ENCODE data around the gene MAP4K2. TPM values are rescaled to one million over a fixed set of nuclear protein-coding genes. Genes with fewer than 3 reads are reported as not detected.
"Not testable (repeated sequence)": the region's sequence is repeated elsewhere in the genome, so short reads cannot be mapped to it uniquely, and the experiment has no call there.

MAP4K2 gene
- total RNA-seq, 4 donors from 2014 or later = 3.6 to 9.0 (median 6.1) TPM

DNA sequence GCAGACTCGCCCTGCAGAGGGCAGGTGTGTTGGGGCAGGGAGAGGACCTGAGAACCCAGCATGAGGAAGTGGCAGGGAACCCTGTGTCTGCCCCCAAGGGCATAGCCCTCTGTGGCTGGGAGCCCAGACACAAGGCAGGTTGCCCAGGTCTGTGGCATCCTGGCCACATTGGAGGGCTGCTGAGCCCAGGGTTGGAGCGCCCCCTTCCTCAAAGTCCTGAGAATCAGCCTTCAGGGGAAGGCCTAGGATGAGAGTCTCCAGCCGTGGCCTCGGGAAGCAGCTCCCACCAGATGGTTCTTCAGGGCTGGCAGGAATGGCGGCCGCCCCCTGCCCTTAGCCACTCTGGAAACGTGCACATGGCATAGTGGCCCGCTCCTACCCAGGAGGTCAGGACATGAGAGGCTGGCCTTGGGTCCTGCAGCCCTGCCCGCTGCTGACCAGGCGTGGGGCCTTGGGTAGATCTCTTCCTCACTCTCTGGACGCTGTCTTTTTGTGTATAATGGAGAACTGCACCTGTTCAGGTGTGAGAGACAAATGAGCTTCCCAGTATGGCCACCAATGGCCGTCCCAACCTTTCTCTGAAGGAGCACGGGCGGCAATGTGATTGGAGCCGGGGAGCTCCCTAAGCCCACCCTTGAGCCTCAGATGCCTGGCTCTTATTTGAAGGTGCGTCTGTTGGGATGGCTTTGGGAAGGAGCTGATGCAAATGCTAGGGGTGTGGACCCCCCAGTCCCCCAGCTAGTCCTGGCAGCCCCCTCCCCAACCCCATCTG is 46.0 kb upstream of the MAP4K2 start:
- no peak for DNase-seq
- no peak for TF ChIP-seq POLR2A (IDR thresholded peaks at IDR 0.05)
- TF ChIP-seq, protein P1, sequence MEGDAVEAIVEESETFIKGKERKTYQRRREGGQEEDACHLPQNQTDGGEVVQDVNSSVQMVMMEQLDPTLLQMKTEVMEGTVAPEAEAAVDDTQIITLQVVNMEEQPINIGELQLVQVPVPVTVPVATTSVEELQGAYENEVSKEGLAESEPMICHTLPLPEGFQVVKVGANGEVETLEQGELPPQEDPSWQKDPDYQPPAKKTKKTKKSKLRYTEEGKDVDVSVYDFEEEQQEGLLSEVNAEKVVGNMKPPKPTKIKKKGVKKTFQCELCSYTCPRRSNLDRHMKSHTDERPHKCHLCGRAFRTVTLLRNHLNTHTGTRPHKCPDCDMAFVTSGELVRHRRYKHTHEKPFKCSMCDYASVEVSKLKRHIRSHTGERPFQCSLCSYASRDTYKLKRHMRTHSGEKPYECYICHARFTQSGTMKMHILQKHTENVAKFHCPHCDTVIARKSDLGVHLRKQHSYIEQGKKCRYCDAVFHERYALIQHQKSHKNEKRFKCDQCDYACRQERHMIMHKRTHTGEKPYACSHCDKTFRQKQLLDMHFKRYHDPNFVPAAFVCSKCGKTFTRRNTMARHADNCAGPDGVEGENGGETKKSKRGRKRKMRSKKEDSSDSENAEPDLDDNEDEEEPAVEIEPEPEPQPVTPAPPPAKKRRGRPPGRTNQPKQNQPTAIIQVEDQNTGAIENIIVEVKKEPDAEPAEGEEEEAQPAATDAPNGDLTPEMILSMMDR (IDR thresholded peaks at IDR 0.05) = peak in 3 of 6 experiments; percentile 6 to 29 (median 14)

DNA sequence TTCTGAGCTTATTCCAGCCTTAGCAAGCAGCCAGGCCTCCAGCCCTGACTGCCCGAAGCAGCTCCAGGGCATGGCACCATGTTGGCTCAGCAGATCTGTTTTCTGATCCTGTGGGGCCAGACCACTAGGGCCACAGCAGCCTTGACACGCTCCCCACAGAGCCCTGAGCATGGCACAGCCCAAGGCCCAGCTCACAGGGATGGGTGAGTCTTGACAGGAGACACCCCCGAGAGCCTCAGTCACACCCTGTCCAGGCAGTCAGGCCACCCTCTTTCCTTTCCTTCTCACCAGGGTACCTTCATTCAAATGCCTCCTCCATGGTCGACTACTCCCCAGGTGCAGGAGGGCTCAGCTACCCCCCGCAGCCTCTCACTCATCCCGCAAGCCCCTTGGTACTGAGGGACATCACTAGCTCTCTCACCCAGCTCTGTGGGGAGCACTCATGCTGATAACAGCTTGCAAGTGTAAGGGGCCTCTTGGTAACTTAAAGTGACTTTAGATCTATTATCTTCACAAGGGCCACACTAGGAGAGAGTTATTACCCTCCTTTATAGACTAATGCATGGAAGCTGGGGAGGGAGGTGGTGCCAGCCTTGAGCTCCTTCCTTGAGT is 45.3 kb upstream of the MAP4K2 start:
- no peak overlapping the region for H3K4me3 ChIP-seq
- no peaks in the 10 kb centered on the region for H3K9me3 ChIP-seq
- H3K27ac ChIP-seq = peak overlapping the region; percentile 1 to 90 (median 8)
- intact Hi-C loops (cut with DNase I) = loop anchor here (5.0 kb wide), 1 partner anchor 44 kb away; no protein-coding TSS in a partner anchor
- WGBS, 2 donors = 71 to 79% methylated on average over 4 to 5 of the region's 6 CpGs
- peaks cover 29 to 91% (median 48%) of the 10 kb centered on the region in 3 donors for H3K4me1 ChIP-seq
- no peak for DNase-seq
- no peak for TF ChIP-seq POLR2A (IDR thresholded peaks at IDR 0.05)
- TF ChIP-seq, protein P1 (IDR thresholded peaks at IDR 0.05) = peak in 1 of 6 experiments; percentile 19
- no peaks in the 10 kb centered on the region for H3K27me3 ChIP-seq
- H3K36me3 ChIP-seq = peaks cover 0 to 9% (median 0%) of the 10 kb centered on the region in 3 donors

More for the DNA sequence above, 46.0 kb upstream of the MAP4K2 start:
- H3K36me3 ChIP-seq = peaks cover 3 to 16% (median 6%) of the 10 kb centered on the region in 3 donors
- peak overlapping the region; percentile 1 to 90 (median 8) for H3K27ac ChIP-seq
- intact Hi-C loops (cut with DNase I) = loop anchor here (5.0 kb wide), 1 partner anchor 43 kb away; no protein-coding TSS in a partner anchor
- H3K9me3 ChIP-seq = no peaks in the 10 kb centered on the region
- no peak overlapping the region for H3K4me3 ChIP-seq
- H3K27me3 ChIP-seq = no peaks in the 10 kb centered on the region
- H3K4me1 ChIP-seq = peaks cover 34 to 94% (median 53%) of the 10 kb centered on the region in 3 donors
- WGBS, 2 donors = 72% methylated on average over 5 of the region's 16 CpGs; no CpG with 5 or more reads in 1 of the 2 donors

DNA sequence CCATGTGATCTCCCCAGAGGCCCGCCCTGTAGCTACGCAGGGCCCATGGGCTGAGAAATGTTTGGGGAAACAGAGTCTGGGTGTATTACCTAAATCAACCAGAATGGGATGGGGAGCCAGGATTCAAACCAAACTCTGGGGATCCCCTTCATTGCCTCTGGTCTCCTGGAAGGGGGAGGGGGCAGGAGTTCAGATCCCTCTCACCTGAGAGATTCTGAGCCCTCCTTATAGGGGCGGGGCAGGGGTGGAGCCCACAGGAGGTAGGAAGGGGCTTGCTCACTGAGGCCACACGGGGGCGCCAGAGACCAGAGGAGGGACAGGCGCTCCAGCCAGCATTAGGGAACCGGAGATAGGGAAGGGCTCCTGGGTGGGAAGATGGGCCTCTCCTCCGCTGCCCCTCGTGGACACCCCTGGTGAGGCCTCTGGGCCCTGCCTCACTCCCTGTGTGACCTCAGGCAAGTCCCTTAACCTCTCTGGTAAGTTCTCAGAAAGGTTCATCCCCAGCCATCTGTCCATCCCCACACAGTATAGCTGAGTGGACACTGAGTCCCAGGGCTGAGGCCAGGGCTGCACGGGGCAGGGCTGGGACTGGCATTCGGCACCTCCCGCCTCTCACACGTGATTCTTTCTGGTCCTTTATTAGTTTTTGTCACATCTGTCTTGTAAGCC is 44.1 kb upstream of the MAP4K2 start:
- no peaks in the 10 kb centered on the region for H3K9me3 ChIP-seq
- no peaks in the 10 kb centered on the region for H3K27me3 ChIP-seq
- no peak for TF ChIP-seq POLR2A (IDR thresholded peaks at IDR 0.05)
- TF ChIP-seq, protein P1 (IDR thresholded peaks at IDR 0.05) = peak; percentile 93 to 99 (median 97)
- peaks cover 31 to 88% (median 38%) of the 10 kb centered on the region in 3 donors for H3K4me1 ChIP-seq
- H3K36me3 ChIP-seq = no peaks in the 10 kb centered on the region
- H3K27ac ChIP-seq = peak overlapping the region in 2 of 4 donors; percentile 22 to 32
- no peak overlapping the region for H3K4me3 ChIP-seq
- intact Hi-C loops (cut with DNase I) = loop anchor here (5.0 kb wide), 1 partner anchor 45 kb away; no protein-coding TSS in a partner anchor
- DNase-seq = peak; percentile 46
- 0 to 9% methylated on average over 3 to 9 of the region's 13 CpGs for WGBS, 2 donors

DNA sequence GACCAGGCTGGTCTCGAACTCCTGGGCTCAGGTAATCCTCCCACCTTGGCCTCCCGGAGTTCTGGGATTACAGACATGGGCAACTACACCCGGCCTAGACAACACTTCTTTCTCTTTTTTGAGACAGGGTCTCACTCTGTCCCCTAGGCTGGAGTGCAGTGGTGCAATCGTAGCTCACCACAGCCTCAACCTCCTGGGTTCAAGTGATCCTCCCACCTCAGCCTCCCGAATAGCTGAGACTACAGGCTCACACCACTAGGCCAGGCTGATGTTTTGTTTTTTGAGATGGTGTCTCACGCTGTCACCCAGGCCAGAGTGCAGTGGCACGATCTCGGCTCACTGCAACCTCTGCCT is 42.7 kb upstream of the MAP4K2 start:
- not testable (repeated sequence) for H3K36me3 ChIP-seq, DNase-seq, H3K27me3 ChIP-seq, H3K4me3 ChIP-seq, H3K9me3 ChIP-seq
- H3K4me1 ChIP-seq = peaks cover 31 to 84% (median 34%) of the 10 kb centered on the region in 3 donors
- H3K27ac ChIP-seq = peak overlapping the region in 3 of 4 donors; percentile 94 to 96 (median 96)
- intact Hi-C loops (cut with DNase I) = loop anchor here (5.0 kb wide), 1 partner anchor 47 kb away; no protein-coding TSS in a partner anchor
- WGBS, 2 donors = 83 to 86% methylated on average over 8 of the region's 8 CpGs

DNA sequence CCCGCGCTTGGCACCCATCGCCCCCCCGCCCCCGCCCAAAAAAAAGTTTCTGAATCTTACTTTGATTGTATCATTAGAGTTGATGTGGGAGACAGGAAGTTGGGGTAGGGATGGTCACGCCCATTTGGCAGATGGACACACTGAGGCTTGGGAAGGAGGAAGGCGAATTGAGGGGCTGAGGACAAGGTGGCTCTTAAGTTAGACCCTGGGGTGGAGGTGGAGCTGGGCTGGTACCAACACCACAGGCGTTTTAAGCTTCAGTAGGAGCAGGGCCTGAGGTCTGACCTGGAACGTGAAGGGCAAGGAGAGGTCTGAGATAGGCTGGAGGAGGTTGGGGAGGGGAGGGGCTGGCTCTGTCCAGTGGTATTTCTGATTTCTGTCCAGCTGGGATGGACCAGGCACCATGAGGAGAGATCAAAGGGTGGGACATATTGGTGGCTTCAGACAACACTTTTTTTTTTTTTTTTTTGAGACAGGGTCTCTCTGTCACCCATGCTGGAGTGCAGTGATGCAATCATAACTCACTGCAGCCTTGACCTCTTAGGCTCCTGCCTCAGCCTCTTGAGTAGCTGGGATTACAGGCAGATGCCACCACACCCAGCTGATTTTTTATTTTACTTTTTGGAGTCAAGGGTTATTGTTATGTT is 42.2 kb upstream of the MAP4K2 start:
- H3K27me3 ChIP-seq = no peaks in the 10 kb centered on the region
- no peak for DNase-seq
- TF ChIP-seq, protein P1 (IDR thresholded peaks at IDR 0.05) = no peak
- no peak for TF ChIP-seq POLR2A (IDR thresholded peaks at IDR 0.05)
- H3K36me3 ChIP-seq = peaks cover 0 to 9% (median 0%) of the 10 kb centered on the region in 3 donors
- H3K9me3 ChIP-seq = no peaks in the 10 kb centered on the region
- H3K4me1 ChIP-seq = peaks cover 29 to 80% (median 32%) of the 10 kb centered on the region in 3 donors
- H3K27ac ChIP-seq = peak overlapping the region; percentile 87 to 96 (median 95)
- intact Hi-C loops (cut with DNase I) = loop anchor here (5.0 kb wide), 1 partner anchor 47 kb away; no protein-coding TSS in a partner anchor
- WGBS, 2 donors = 22 to 23% methylated on average over 4 of the region's 9 CpGs
- H3K4me3 ChIP-seq = peak overlapping the region; percentile 47 to 72 (median 70)
